LNCaP clone FGC (cell line): ENCODE measurements around the gene ZNF469.
"Not testable (repeated sequence)": the region's sequence is repeated elsewhere in the genome, so short reads cannot be mapped to it uniquely, and the experiment has no call there.

ENCODE experiments used
- DNase-seq: peaks from one replicate; pipeline ENCODE4 v3.0.0-alpha.2; 2011; ENCODE audit warnings: low read depth
- H3K4me3 ChIP-seq: 2 replicates; pipeline ENCODE4 v1.5.1; 2011; ENCODE audit warnings: mild to moderate bottlenecking, low read depth, low read length, control low read depth
- CTCF ChIP-seq: IDR thresholded peaks from 2 replicates; pipeline ENCODE4 v1.5.1; 2012; ENCODE audit warnings: mild to moderate bottlenecking; ENCODE audit not compliant: control insufficient read depth, insufficient read depth; ENCODE audit errors: extremely low read depth

Gene ZNF469

GRCh38 chr16:88407807-88408206, 25.0 kb downstream of the ZNF469 start:
- H3K4me3 ChIP-seq = no peak overlapping the region
- no peak for DNase-seq
- TF ChIP-seq CTCF = no peak

- H3K4me3 ChIP-seq = no peak overlapping the region
- no peak for DNase-seq
- TF ChIP-seq CTCF = no peak
These were observed 25.9 kb downstream of the ZNF469 start for GRCh38 chr16:88408561-88409142.

- H3K4me3 ChIP-seq = no peak overlapping the region
- no peak for DNase-seq
- no peak for TF ChIP-seq CTCF
These were observed 26.7 kb downstream of the ZNF469 start for GRCh38 chr16:88409296-88410065.

GRCh38 chr16:88410297-88410968, 27.7 kb downstream of the ZNF469 start:
- not testable (repeated sequence) for H3K4me3 ChIP-seq, DNase-seq

GRCh38 chr16:88411951-88412576, 29.3 kb downstream of the ZNF469 start:
- TF ChIP-seq CTCF = no peak
- no peak for DNase-seq
- no peak overlapping the region for H3K4me3 ChIP-seq

GRCh38 chr16:88412766-88413165, 30.0 kb downstream of the ZNF469 start:
- no peak for DNase-seq
- H3K4me3 ChIP-seq = no peak overlapping the region
- no peak for TF ChIP-seq CTCF

- H3K4me3 ChIP-seq = no peak overlapping the region
These were observed 30.5 kb downstream of the ZNF469 start for GRCh38 chr16:88413231-88413630.

More at GRCh38 chr16:88413231-88413630, 30.5 kb downstream of the ZNF469 start:
- no peak for TF ChIP-seq CTCF
- DNase-seq = no peak
